Skin epidermis (tissue), 12 donors: Measurements from ENCODE around the gene CFAP43.

Experiments used
- H3K27ac ChIP-seq, 21 experiments: fragments of 200-600 bp; sonication (generic) in 11 of 21; one replicate each; pipeline ENCODE4 v1.5.0; 2020; ENCODE audit warnings: mild to moderate bottlenecking in 3 of 21, inconsistent platforms in 2 of 21, moderate library complexity in 2 of 21
- H3K4me3 ChIP-seq, 7 experiments: fragments of 200-600 bp; sonication (generic) in 2 of 7; one replicate each; pipeline ENCODE4 v1.5.0; 2020; ENCODE audit warnings: inconsistent platforms in 2 of 7, mild to moderate bottlenecking in 2 of 7, moderate library complexity in 1 of 7

The CFAP43 gene

GRCh38 chr10:104146882-104147281 lies 85.3 kb downstream of the CFAP43 start:
- no peak overlapping the region for H3K27ac ChIP-seq
- no peak overlapping the region for H3K4me3 ChIP-seq

GRCh38 chr10:104144931-104145330 lies 87.2 kb downstream of the CFAP43 start:
- Histone ChIP-seq H3K27ac (no peak overlapping the region), H3K4me3 (no peak overlapping the region)

GRCh38 chr10:104143829-104144228 lies 88.3 kb downstream of the CFAP43 start:
- no peak overlapping the region for H3K27ac ChIP-seq
- H3K4me3 ChIP-seq, result no peak overlapping the region

- H3K4me3 ChIP-seq, result no peak overlapping the region
- no peak overlapping the region for H3K27ac ChIP-seq
Measured at GRCh38 chr10:104142081-104142480, 90.1 kb downstream of the CFAP43 start.

GRCh38 chr10:104139221-104139620 lies 92.9 kb downstream of the CFAP43 start:
- no peak overlapping the region for H3K4me3 ChIP-seq
- H3K27ac ChIP-seq, result no peak overlapping the region

GRCh38 chr10:104138131-104138530 lies 94.0 kb downstream of the CFAP43 start:
- Histone ChIP-seq H3K4me3 (no peak overlapping the region), H3K27ac (no peak overlapping the region)

- H3K4me3 ChIP-seq, result no peak overlapping the region
- H3K27ac ChIP-seq, result no peak overlapping the region
Measured at GRCh38 chr10:104130041-104130440, 102.1 kb downstream of the CFAP43 start.

GRCh38 chr10:104128214-104128613 lies 104.0 kb downstream of the CFAP43 start:
- Histone ChIP-seq H3K4me3 (no peak overlapping the region), H3K27ac (no peak overlapping the region)

GRCh38 chr10:104127411-104127810 lies 104.8 kb downstream of the CFAP43 start:
- Histone ChIP-seq H3K27ac (no peak overlapping the region), H3K4me3 (no peak overlapping the region)

- H3K27ac ChIP-seq, result no peak overlapping the region
- H3K4me3 ChIP-seq, result no peak overlapping the region
Measured at GRCh38 chr10:104123397-104123796, 108.8 kb downstream of the CFAP43 start.

- peak overlapping the region; percentile 57 to 99 (median 96) for H3K27ac ChIP-seq
- peak overlapping the region; percentile 60 to 80 (median 68) for H3K4me3 ChIP-seq
Measured at GRCh38 chr10:104122225-104123107, 109.7 kb downstream of the CFAP43 start.

- H3K27ac ChIP-seq, result peak within 1 kb of the TSS; percentile 85 to 99 (median 97)
- H3K4me3 ChIP-seq, result peak within 1 kb of the TSS; percentile 60 to 80 (median 68)
Measured at GRCh38 chr10:104121485-104122224, 110.5 kb downstream of the CFAP43 start, which contains the start of gene SFR1. Gene SFR1 (plus strand): TSS chr10:104122171. CDS start chr10:104122184, 13 bp downstream.

GRCh38 chr10:104120903-104121484 lies 111.2 kb downstream of the CFAP43 start:
- peak overlapping the region; percentile 85 to 99 (median 97) for H3K27ac ChIP-seq
- H3K4me3 ChIP-seq, result peak overlapping the region; percentile 32 to 80 (median 68)

- Histone ChIP-seq H3K27ac (peak overlapping the region; percentile 34 to 99 (median 97)), H3K4me3 (peak overlapping the region in 6 of 7 experiments; percentile 32 to 80 (median 66))
Measured at GRCh38 chr10:104120512-104120902, 111.7 kb downstream of the CFAP43 start.

GRCh38 chr10:104119996-104120395 lies 112.2 kb downstream of the CFAP43 start:
- H3K27ac ChIP-seq, result peak overlapping the region in 20 of 21 experiments; percentile 29 to 99 (median 97)
- peak overlapping the region in 1 of 7 experiments; percentile 60 for H3K4me3 ChIP-seq

GRCh38 chr10:104117839-104118323 lies 114.3 kb downstream of the CFAP43 start:
- H3K27ac ChIP-seq, result peak overlapping the region in 15 of 21 experiments; percentile 7 to 99 (median 36)
- no peak overlapping the region for H3K4me3 ChIP-seq

GRCh38 chr10:104113376-104113956 lies 118.7 kb downstream of the CFAP43 start:
- H3K27ac ChIP-seq, result no peak overlapping the region
- no peak overlapping the region for H3K4me3 ChIP-seq

- peak overlapping the region in 2 of 21 experiments; percentile 52 to 56 for H3K27ac ChIP-seq
- H3K4me3 ChIP-seq, result no peak overlapping the region
Measured at GRCh38 chr10:104109908-104110662, 122.1 kb downstream of the CFAP43 start.

GRCh38 chr10:104104926-104105325 lies 127.2 kb downstream of the CFAP43 start:
- Histone ChIP-seq H3K27ac (no peak overlapping the region), H3K4me3 (no peak overlapping the region)
